Measurements from ENCODE around the gene ONECUT2. TPM values are rescaled to one million over a fixed set of nuclear protein-coding genes. Genes with fewer than 3 reads are reported as not detected.
A peak's percentile ranks its signal among the peaks of the same experiment; 100 is the strongest.

The ONECUT2 gene
- total and polyA plus RNA-seq, 5 experiments from 2014 or later: not detected

- ATAC-seq: no peak
- peaks cover 19 to 56% (median 44%) of the 10 kb centered on the region in 4 donors for H3K4me1 Mint-ChIP-seq
- peak overlapping the region in 7 of 10 donors; percentile 4 to 85 (median 56) for H3K4me3 Mint-ChIP-seq
- no peak for DNase-seq
- no peak overlapping the region for H3K27ac Mint-ChIP-seq
- POLR2A ChIA-PET: no interaction called here
- H3K9me3 Mint-ChIP-seq: peaks cover 6 to 45% (median 21%) of the 10 kb centered on the region in 9 donors
- peaks cover 47 to 91% (median 74%) of the 10 kb centered on the region in 5 donors for H3K27me3 Mint-ChIP-seq
- peaks cover 13 to 25% (median 21%) of the 10 kb centered on the region in 3 donors for H3K36me3 Mint-ChIP-seq
These were observed 1.7 kb upstream of the ONECUT2 start for GRCh38 chr18:57433482-57433881.

DNA sequence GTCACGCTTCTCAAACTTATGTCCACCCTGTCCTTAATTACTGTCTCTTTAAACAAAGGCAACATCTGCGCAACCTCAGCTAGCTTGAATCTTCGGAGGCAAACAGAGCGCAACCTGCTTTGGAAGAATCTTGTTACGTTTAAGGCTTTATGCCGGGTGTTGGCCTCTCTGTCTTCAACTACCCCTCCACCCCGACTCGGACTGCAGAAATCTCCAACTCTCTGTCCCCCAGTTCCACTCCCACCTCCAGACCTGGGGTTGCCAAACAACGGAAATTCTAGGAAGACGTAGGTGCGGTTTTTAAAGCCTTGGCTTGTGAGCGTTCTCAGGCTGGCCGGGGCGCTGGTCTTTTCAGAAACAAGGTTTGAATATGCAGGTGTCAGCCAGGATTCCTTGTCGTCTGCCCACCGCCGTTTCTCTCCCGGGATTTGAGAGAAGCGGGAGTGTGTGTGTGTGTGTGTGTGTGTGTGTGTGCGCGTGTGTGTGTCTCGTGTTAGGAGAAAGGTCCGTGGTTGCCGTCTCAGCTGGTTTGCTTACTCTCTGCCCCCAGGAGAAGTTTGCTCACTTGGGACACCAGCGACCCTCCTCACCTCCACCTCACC, 1.1 kb upstream of the ONECUT2 start:
- Mint-ChIP-seq H3K9me3 (peaks cover 6 to 43% (median 19%) of the 10 kb centered on the region in 9 donors), H3K27ac (peak overlapping the region in 2 of 10 donors; percentile 34 to 43)
- DNase-seq: no peak

DNA sequence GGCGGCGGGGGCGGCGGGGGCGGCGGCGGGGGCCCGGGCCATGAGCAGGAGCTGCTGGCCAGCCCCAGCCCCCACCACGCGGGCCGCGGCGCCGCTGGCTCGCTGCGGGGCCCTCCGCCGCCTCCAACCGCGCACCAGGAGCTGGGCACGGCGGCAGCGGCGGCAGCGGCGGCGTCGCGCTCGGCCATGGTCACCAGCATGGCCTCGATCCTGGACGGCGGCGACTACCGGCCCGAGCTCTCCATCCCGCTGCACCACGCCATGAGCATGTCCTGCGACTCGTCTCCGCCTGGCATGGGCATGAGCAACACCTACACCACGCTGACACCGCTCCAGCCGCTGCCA, 644 bp downstream of the ONECUT2 start:
- H3K4me3 Mint-ChIP-seq: peak overlapping the region; percentile 22 to 89 (median 72)
- H3K27me3 Mint-ChIP-seq: peaks cover 46 to 88% (median 72%) of the 10 kb centered on the region in 5 donors
- H3K36me3 Mint-ChIP-seq: peaks cover 8 to 19% (median 17%) of the 10 kb centered on the region in 3 donors
- POLR2A ChIA-PET: no interaction called here
- ATAC-seq: no peak
- H3K9me3 Mint-ChIP-seq: peaks cover 3 to 30% (median 12%) of the 10 kb centered on the region in 9 donors
- peak overlapping the region in 1 of 10 donors; percentile 18 for H3K27ac Mint-ChIP-seq
- no peak for DNase-seq
- H3K4me1 Mint-ChIP-seq: peaks cover 24 to 57% (median 45%) of the 10 kb centered on the region in 4 donors

More for the DNA sequence above, 1.1 kb upstream of the ONECUT2 start:
- ATAC-seq: no peak
- Mint-ChIP-seq H3K4me3 (peak overlapping the region; percentile 56 to 85 (median 68)), H3K27me3 (peaks cover 50 to 93% (median 78%) of the 10 kb centered on the region in 5 donors), H3K4me1 (peaks cover 22 to 58% (median 48%) of the 10 kb centered on the region in 4 donors), H3K36me3 (peaks cover 12 to 23% (median 20%) of the 10 kb centered on the region in 3 donors)
- POLR2A ChIA-PET: no interaction called here

GRCh38 chr18:57436191-57436964, 1.2 kb downstream of the ONECUT2 start:
- ATAC-seq (no peak), DNase-seq (no peak)
- Mint-ChIP-seq H3K27ac (peak overlapping the region in 1 of 10 donors; percentile 18), H3K4me3 (peak overlapping the region; percentile 41 to 89 (median 76)), H3K4me1 (peaks cover 24 to 61% (median 48%) of the 10 kb centered on the region in 4 donors), H3K36me3 (peaks cover 8 to 19% (median 14%) of the 10 kb centered on the region in 3 donors), H3K9me3 (peaks cover 3 to 30% (median 10%) of the 10 kb centered on the region in 9 donors), H3K27me3 (peaks cover 48 to 89% (median 70%) of the 10 kb centered on the region in 5 donors)
- POLR2A ChIA-PET: no interaction called here

- peaks cover 4 to 16% (median 9%) of the 10 kb centered on the region in 3 donors for H3K36me3 Mint-ChIP-seq
- peaks cover 26 to 66% (median 51%) of the 10 kb centered on the region in 4 donors for H3K4me1 Mint-ChIP-seq
- H3K27ac Mint-ChIP-seq: no peak overlapping the region
- H3K27me3 Mint-ChIP-seq: peaks cover 47 to 88% (median 68%) of the 10 kb centered on the region in 5 donors
- no peak for DNase-seq
- H3K4me3 Mint-ChIP-seq: peak overlapping the region; percentile 41 to 82 (median 72)
- ATAC-seq: no peak
- peaks cover 3 to 24% (median 6%) of the 10 kb centered on the region in 9 donors for H3K9me3 Mint-ChIP-seq
- POLR2A ChIA-PET: no interaction called here
These were observed 1.8 kb downstream of the ONECUT2 start for GRCh38 chr18:57436965-57437333.

- ATAC-seq: no peak
These were observed 2.2 kb downstream of the ONECUT2 start for GRCh38 chr18:57437402-57437765.

GRCh38 chr18:57437766-57438671, 2.8 kb downstream of the ONECUT2 start:
- POLR2A ChIA-PET: no interaction called here
- H3K4me1 Mint-ChIP-seq: peaks cover 26 to 66% (median 51%) of the 10 kb centered on the region in 4 donors
- DNase-seq (peak in 2 of 10 donors; percentile 15 to 21), ATAC-seq (peak; percentile 52 to 56)
- H3K27ac Mint-ChIP-seq: peak overlapping the region in 2 of 10 donors; percentile 22 to 34
- peak overlapping the region; percentile 54 to 82 (median 72) for H3K4me3 Mint-ChIP-seq
- peaks cover 0 to 16% (median 0%) of the 10 kb centered on the region in 9 donors for H3K9me3 Mint-ChIP-seq
- peaks cover 0 to 13% (median 4%) of the 10 kb centered on the region in 3 donors for H3K36me3 Mint-ChIP-seq
- H3K27me3 Mint-ChIP-seq: peaks cover 47 to 89% (median 70%) of the 10 kb centered on the region in 5 donors

More at GRCh38 chr18:57437402-57437765, 2.2 kb downstream of the ONECUT2 start:
- DNase-seq: no peak
- Mint-ChIP-seq H3K4me3 (peak overlapping the region; percentile 9 to 82 (median 72)), H3K4me1 (peaks cover 26 to 66% (median 51%) of the 10 kb centered on the region in 4 donors), H3K36me3 (peaks cover under 1 to 13% (median 4%) of the 10 kb centered on the region in 3 donors), H3K27ac (no peak overlapping the region), H3K27me3 (peaks cover 46 to 88% (median 68%) of the 10 kb centered on the region in 5 donors), H3K9me3 (peaks cover 0 to 20% (median 2%) of the 10 kb centered on the region in 9 donors)
- POLR2A ChIA-PET: no interaction called here

- H3K27ac Mint-ChIP-seq: no peak overlapping the region
- ATAC-seq: no peak
- POLR2A ChIA-PET: no interaction called here
- DNase-seq: no peak
- H3K4me3 Mint-ChIP-seq: peak overlapping the region; percentile 33 to 78 (median 54)
- H3K36me3 Mint-ChIP-seq: peaks cover 0 to 6% (median 4%) of the 10 kb centered on the region in 3 donors
- peaks cover 44 to 88% (median 70%) of the 10 kb centered on the region in 5 donors for H3K27me3 Mint-ChIP-seq
- H3K4me1 Mint-ChIP-seq: peaks cover 25 to 64% (median 50%) of the 10 kb centered on the region in 4 donors
- H3K9me3 Mint-ChIP-seq: peaks cover 0 to 10% (median 0%) of the 10 kb centered on the region in 9 donors
These were observed 3.8 kb downstream of the ONECUT2 start for GRCh38 chr18:57438743-57439608.

- no peak for DNase-seq
- Mint-ChIP-seq H3K9me3 (peaks cover 0 to 6% (median 0%) of the 10 kb centered on the region in 9 donors), H3K27ac (peak overlapping the region in 1 of 10 donors; percentile 24), H3K4me1 (peaks cover 21 to 58% (median 47%) of the 10 kb centered on the region in 4 donors), H3K4me3 (peak overlapping the region in 9 of 10 donors; percentile 17 to 78 (median 52)), H3K36me3 (peaks cover 0 to 6% (median 4%) of the 10 kb centered on the region in 3 donors), H3K27me3 (peaks cover 45 to 87% (median 71%) of the 10 kb centered on the region in 5 donors)
- ATAC-seq: no peak
- POLR2A ChIA-PET: no interaction called here
These were observed 4.4 kb downstream of the ONECUT2 start for GRCh38 chr18:57439609-57439968.

DNA sequence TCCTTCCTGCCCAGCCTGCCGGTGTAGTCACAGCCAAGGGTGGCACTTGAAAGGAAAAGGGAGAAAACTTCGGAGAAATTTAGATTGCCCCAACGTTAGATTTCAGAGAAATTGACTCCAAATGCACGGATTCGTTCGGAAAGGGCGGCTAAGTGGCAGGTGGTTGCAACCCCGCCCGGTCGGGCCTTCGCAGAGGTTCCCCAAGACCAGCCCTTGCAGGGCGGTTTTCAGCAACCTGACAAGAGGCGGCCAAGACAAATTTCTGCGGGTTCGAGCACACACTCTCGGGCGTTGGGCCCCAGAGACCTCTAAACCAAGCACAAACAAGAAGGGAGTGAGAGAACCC, 4.8 kb downstream of the ONECUT2 start:
- Mint-ChIP-seq H3K9me3 (peaks cover 0 to 6% (median 0%) of the 10 kb centered on the region in 9 donors), H3K27me3 (peaks cover 47 to 86% (median 70%) of the 10 kb centered on the region in 5 donors), H3K4me1 (peaks cover 20 to 54% (median 43%) of the 10 kb centered on the region in 4 donors), H3K27ac (peak overlapping the region in 1 of 10 donors; percentile 24), H3K4me3 (peak overlapping the region in 7 of 10 donors; percentile 39 to 76 (median 62)), H3K36me3 (peaks cover 0 to 6% (median 4%) of the 10 kb centered on the region in 3 donors)
- POLR2A ChIA-PET: no interaction called here
- no peak for ATAC-seq
- DNase-seq: no peak

DNA sequence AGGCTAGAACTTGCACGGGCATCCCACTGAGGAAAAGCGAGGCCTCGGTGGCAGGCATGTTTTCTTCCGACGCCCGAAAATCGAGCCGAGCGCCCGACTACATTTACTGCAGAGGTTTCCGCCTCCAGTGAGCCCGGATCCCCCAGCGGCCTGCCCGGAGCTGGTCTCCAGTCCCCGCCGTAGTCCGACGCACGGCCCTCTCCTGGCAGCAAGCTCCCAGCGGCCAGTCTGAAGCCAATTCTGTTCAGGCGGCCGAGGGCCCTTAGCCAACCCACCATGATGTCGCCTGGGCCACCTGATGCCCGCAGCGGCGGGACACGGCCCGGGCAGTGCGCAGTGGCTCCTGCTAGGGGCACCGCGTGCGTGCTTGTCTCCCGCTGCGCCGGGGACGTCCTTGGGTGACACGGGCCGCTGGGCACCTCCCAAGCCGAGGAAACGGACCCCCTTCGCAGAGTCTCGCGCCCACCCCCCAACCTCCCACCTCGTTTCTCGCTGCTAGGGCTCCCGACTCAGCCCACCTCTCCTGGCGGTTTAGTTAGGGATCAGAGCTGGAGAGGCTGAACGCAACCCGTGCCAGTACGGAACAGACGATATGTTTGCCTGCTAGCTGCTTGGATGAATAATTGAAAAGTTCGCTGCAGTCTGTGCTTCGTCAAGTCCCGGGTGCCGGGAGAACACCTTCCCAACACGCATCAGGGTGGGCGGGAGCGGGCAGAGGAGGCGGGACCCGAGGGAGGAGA, 5.3 kb downstream of the ONECUT2 start:
- Mint-ChIP-seq H3K4me1 (peaks cover 20 to 52% (median 43%) of the 10 kb centered on the region in 4 donors), H3K27me3 (peaks cover 49 to 92% (median 75%) of the 10 kb centered on the region in 5 donors), H3K9me3 (peaks cover 0 to 6% (median 0%) of the 10 kb centered on the region in 9 donors), H3K4me3 (peak overlapping the region in 5 of 10 donors; percentile 23 to 76 (median 43)), H3K36me3 (peaks cover 0 to 6% (median 4%) of the 10 kb centered on the region in 3 donors), H3K27ac (peak overlapping the region in 1 of 10 donors; percentile 62)
- POLR2A ChIA-PET: no interaction called here
- DNase-seq (no peak), ATAC-seq (no peak)

Data from naive thymus-derived CD8-positive, alpha-beta T cell (primary cell).